ENCODE data around the gene KISS1R. TPM values are rescaled to one million over a fixed set of nuclear protein-coding genes. Genes with fewer than 3 reads are reported as not detected.
A peak's percentile ranks its signal among the peaks of the same experiment; 100 is the strongest.

The KISS1R gene
- total RNA-seq, 1 donor = not detected

GRCh38 chr19:911197-912033, 5.7 kb upstream of the KISS1R start:
- H3K4me3 ChIP-seq (ENCODE audit: low read depth, low read length) = peak overlapping the region; percentile 33
- DNase-seq (ENCODE audit: low read depth) = no peak
- TF ChIP-seq, protein P1, sequence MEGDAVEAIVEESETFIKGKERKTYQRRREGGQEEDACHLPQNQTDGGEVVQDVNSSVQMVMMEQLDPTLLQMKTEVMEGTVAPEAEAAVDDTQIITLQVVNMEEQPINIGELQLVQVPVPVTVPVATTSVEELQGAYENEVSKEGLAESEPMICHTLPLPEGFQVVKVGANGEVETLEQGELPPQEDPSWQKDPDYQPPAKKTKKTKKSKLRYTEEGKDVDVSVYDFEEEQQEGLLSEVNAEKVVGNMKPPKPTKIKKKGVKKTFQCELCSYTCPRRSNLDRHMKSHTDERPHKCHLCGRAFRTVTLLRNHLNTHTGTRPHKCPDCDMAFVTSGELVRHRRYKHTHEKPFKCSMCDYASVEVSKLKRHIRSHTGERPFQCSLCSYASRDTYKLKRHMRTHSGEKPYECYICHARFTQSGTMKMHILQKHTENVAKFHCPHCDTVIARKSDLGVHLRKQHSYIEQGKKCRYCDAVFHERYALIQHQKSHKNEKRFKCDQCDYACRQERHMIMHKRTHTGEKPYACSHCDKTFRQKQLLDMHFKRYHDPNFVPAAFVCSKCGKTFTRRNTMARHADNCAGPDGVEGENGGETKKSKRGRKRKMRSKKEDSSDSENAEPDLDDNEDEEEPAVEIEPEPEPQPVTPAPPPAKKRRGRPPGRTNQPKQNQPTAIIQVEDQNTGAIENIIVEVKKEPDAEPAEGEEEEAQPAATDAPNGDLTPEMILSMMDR (IDR thresholded peaks at IDR 0.05; ENCODE audit: insufficient read depth, low read length) = no peak

DNA sequence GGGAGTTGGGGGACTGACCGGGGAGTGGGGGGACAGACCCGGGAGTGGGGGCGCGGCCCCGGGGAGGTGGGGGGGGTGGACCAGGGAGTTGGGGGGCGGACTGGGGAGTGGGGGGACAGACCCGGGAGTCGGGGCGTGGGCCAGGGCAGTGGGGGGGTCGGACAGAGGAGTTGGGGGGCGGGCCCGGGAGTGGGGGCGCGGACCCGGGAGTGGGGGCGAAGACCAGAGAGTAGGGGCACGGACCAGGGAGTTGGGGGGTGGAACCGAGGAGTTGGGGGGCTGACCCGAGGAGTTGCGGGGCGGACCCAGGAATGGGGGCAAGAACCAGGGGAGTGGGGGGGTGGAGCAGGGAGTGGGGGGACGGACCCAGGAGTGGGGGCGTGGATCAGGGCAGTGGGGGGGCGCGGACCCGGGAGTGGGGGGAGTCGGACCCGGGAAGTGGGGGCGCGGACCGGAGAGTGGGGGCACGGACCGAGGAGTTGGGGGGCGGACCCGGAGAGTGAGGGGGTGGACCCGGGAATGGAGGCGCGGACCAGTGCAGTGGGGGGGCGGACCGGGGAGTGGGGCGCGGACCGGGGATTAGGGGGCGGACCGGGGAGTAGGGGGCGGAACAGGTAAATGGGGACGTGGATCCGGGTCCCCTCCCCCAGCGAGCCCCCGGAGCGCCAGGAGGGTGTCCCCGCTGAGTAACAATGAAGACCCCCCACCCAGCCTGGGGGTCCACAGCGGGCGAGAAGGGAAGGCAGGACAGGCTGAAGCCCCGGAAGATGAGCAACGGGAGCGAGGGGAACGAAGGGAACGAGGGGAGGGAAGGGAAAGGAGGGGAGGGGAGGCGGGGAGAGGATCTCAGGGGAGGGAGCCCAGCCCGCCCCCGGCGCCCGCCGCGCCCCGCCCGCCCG, 4.7 kb upstream of the KISS1R start:
- DNase-seq (ENCODE audit: low read depth) = no peak
- H3K4me3 ChIP-seq (ENCODE audit: low read depth, low read length) = peak overlapping the region; percentile 71
- TF ChIP-seq, protein P1 (IDR thresholded peaks at IDR 0.05; ENCODE audit: insufficient read depth, low read length) = no peak

DNA sequence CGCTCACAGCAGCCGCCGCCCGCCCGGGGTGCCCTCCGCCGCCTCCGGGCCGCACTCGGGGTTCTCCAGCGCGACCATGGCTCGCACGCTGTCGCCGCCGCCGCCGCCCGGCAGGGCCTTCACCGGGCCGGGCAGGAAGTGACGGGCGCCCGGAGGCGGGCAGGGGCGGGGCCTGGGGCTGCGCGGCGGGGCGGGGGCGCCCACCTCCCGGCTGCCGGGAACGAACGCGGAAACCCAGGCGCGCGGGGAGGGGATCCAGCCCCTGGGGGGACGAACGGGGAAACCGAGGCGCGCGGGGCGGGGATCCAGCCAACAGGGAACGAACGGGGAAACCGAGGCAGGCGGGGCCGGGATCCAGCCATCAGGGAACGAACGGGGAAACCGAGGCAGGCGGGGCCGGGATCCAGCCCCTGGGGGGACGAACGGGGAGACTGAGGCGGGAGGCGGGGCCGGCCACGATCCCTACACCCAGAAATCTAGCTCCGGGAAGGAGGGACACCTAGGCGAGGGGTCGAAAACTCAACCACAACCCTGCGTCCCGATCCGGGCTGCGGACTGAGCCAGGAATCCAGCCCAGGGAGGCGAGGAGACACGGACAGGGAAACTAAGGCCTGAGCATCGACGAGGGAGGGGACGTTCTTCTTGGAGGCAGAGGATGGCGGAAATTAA, 3.9 kb upstream of the KISS1R start, which contains the start of gene R3HDM4:
Gene R3HDM4, minus strand, starts transcription at position 140 of the 669 bp plus-strand sequence. Its CDS starts 62 bp downstream, at position 78.
- peak; percentile 42 for DNase-seq (ENCODE audit: low read depth)

GRCh38 chr19:916645-917322, 349 bp upstream of the KISS1R start:
- no peak overlapping the region for H3K4me3 ChIP-seq (ENCODE audit: low read depth, low read length)

More for the DNA sequence above, 3.9 kb upstream of the KISS1R start, which contains the start of gene R3HDM4:
- peak within 1 kb of the TSS; percentile 71 for H3K4me3 ChIP-seq (ENCODE audit: low read depth, low read length)
- TF ChIP-seq, protein P1 (IDR thresholded peaks at IDR 0.05; ENCODE audit: insufficient read depth, low read length) = no peak

GRCh38 chr19:918152-918437, 962 bp downstream of the KISS1R start:
- no peak overlapping the region for H3K4me3 ChIP-seq (ENCODE audit: low read depth, low read length)
- DNase-seq (ENCODE audit: low read depth) = no peak
- TF ChIP-seq, protein P1 (IDR thresholded peaks at IDR 0.05; ENCODE audit: insufficient read depth, low read length) = no peak

More at GRCh38 chr19:916645-917322, 349 bp upstream of the KISS1R start:
- TF ChIP-seq, protein P1 (IDR thresholded peaks at IDR 0.05; ENCODE audit: insufficient read depth, low read length) = no peak
- DNase-seq (ENCODE audit: low read depth) = no peak

Measured in fibroblast of the aortic adventitia (primary cell).